ENCODE data around the gene TDRD3.

TDRD3 gene

GRCh38 chr13:60482012-60482411 lies 85.0 kb downstream of the TDRD3 start:
- no peak for DNase-seq
- no peak for TF ChIP-seq CTCF (IDR thresholded peaks at IDR 0.05; ENCODE audit: low read depth, low read length, missing control alignments)
- Histone ChIP-seq H3K4me3 (ENCODE audit: low read depth, low read length) (no peak overlapping the region), H3K27me3 (replicated peaks) (no peaks in the 10 kb centered on the region), H3K36me3 (replicated peaks) (no peaks in the 10 kb centered on the region), H3K27ac (no peak overlapping the region)
- in situ Hi-C loops (cut with HindIII; ENCODE audit: low pct_ligation_motif_present, low sequenced_read_pairs), result no loop called here

GRCh38 chr13:60484865-60485264 lies 87.8 kb downstream of the TDRD3 start:
- Histone ChIP-seq H3K27ac (no peak overlapping the region), H3K27me3 (replicated peaks) (no peaks in the 10 kb centered on the region), H3K36me3 (replicated peaks) (no peaks in the 10 kb centered on the region), H3K4me3 (ENCODE audit: low read depth, low read length) (no peak overlapping the region)
- no peak for DNase-seq
- TF ChIP-seq CTCF (IDR thresholded peaks at IDR 0.05; ENCODE audit: low read depth, low read length, missing control alignments), result no peak
- in situ Hi-C loops (cut with HindIII; ENCODE audit: low pct_ligation_motif_present, low sequenced_read_pairs), result no loop called here

- no peak for TF ChIP-seq CTCF (IDR thresholded peaks at IDR 0.05; ENCODE audit: low read depth, low read length, missing control alignments)
- Histone ChIP-seq H3K27ac (no peak overlapping the region), H3K36me3 (replicated peaks) (no peaks in the 10 kb centered on the region), H3K4me3 (ENCODE audit: low read depth, low read length) (no peak overlapping the region), H3K27me3 (replicated peaks) (no peaks in the 10 kb centered on the region)
- in situ Hi-C loops (cut with HindIII; ENCODE audit: low pct_ligation_motif_present, low sequenced_read_pairs), result no loop called here
- no peak for DNase-seq
Measured at GRCh38 chr13:60491531-60491930, 94.5 kb downstream of the TDRD3 start.

GRCh38 chr13:60492187-60492586 lies 95.2 kb downstream of the TDRD3 start:
- Histone ChIP-seq H3K4me3 (ENCODE audit: low read depth, low read length) (no peak overlapping the region), H3K36me3 (replicated peaks) (no peaks in the 10 kb centered on the region), H3K27ac (no peak overlapping the region), H3K27me3 (replicated peaks) (no peaks in the 10 kb centered on the region)
- DNase-seq, result no peak
- in situ Hi-C loops (cut with HindIII; ENCODE audit: low pct_ligation_motif_present, low sequenced_read_pairs), result no loop called here
- TF ChIP-seq CTCF (IDR thresholded peaks at IDR 0.05; ENCODE audit: low read depth, low read length, missing control alignments), result no peak

GRCh38 chr13:60494296-60494695 lies 97.3 kb downstream of the TDRD3 start:
- no peaks in the 10 kb centered on the region for H3K27me3 ChIP-seq (replicated peaks)
- in situ Hi-C loops (cut with HindIII; ENCODE audit: low pct_ligation_motif_present, low sequenced_read_pairs), result no loop called here
- no peak for DNase-seq
- H3K27ac ChIP-seq, result no peak overlapping the region
- no peak overlapping the region for H3K4me3 ChIP-seq (ENCODE audit: low read depth, low read length)
- no peak for TF ChIP-seq CTCF (IDR thresholded peaks at IDR 0.05; ENCODE audit: low read depth, low read length, missing control alignments)
- H3K36me3 ChIP-seq (replicated peaks), result no peaks in the 10 kb centered on the region

GRCh38 chr13:60501236-60501635 lies 104.2 kb downstream of the TDRD3 start:
- no peaks in the 10 kb centered on the region for H3K36me3 ChIP-seq (replicated peaks)
- DNase-seq, result no peak
- no peak overlapping the region for H3K27ac ChIP-seq
- H3K4me3 ChIP-seq (ENCODE audit: low read depth, low read length), result no peak overlapping the region
- H3K27me3 ChIP-seq (replicated peaks), result no peaks in the 10 kb centered on the region
- in situ Hi-C loops (cut with HindIII; ENCODE audit: low pct_ligation_motif_present, low sequenced_read_pairs), result no loop called here
- TF ChIP-seq CTCF (IDR thresholded peaks at IDR 0.05; ENCODE audit: low read depth, low read length, missing control alignments), result no peak
